Osteocyte (in vitro differentiated cells): ENCODE results near the gene TRMT13. TPM values are rescaled to one million over a fixed set of nuclear protein-coding genes. Genes with fewer than 3 reads are reported as not detected.

ENCODE experiments used
- DNase-seq: peaks from one replicate; pipeline ENCODE4 v3.0.0; 2021; ENCODE audit warnings: mixed read lengths; ENCODE audit not compliant: unreplicated experiment; ENCODE audit errors: extremely low spot score
- H3K27ac Mint-ChIP-seq: one replicate; pipeline ENCODE4 v1.8.0; 2021; ENCODE audit warnings: mild to moderate bottlenecking, mixed read lengths; ENCODE audit not compliant: unreplicated experiment
- H3K27me3 Mint-ChIP-seq: one replicate; pipeline ENCODE4 v1.8.0; 2021; ENCODE audit warnings: mixed read lengths; ENCODE audit not compliant: unreplicated experiment
- H3K36me3 Mint-ChIP-seq: one replicate; pipeline ENCODE4 v1.8.0; 2021; ENCODE audit warnings: mixed read lengths; ENCODE audit not compliant: unreplicated experiment
- H3K4me1 Mint-ChIP-seq: one replicate; pipeline ENCODE4 v1.8.0; 2021; ENCODE audit warnings: mixed read lengths; ENCODE audit not compliant: unreplicated experiment
- H3K4me3 Mint-ChIP-seq: one replicate; pipeline ENCODE4 v1.8.0; 2021; ENCODE audit warnings: mild to moderate bottlenecking, moderate library complexity, mixed read lengths; ENCODE audit not compliant: unreplicated experiment
- H3K9me3 Mint-ChIP-seq: one replicate; pipeline ENCODE4 v1.8.0; 2021; ENCODE audit warnings: mixed read lengths; ENCODE audit not compliant: unreplicated experiment
- long read RNA-seq: library from polyadenylated mRNA; unstranded; transcript quantifications from one replicate; pipeline ENCODE4 v2.0.0, GENCODE V29; 2021
- total RNA-seq: library from RNA; stranded (reverse); gene quantifications from 2 replicates; pipeline ENCODE4 v1.2.1, GENCODE V29; 2021
- TF ChIP-seq, protein P1 (sequence below): fragments of 200-600 bp; sonication (generic); IDR thresholded peaks from 2 replicates; pipeline ENCODE4 v1.5.0; 2021; ENCODE audit warnings: antibody characterized with exemption, mild to moderate bottlenecking, moderate library complexity

The TRMT13 gene
- 9.9 and 10.7 TPM in 2 replicates for total RNA-seq
- long read RNA-seq, transcript TRMT13-202 (11 exons, 3,129 nt) = major isoform, 15 of 46 reads
- long read RNA-seq, partial matches to known transcripts = 5 of 46 reads
- long read RNA-seq, other reads (novel, unspliced or antisense) = 24 of 46 reads

DNA sequence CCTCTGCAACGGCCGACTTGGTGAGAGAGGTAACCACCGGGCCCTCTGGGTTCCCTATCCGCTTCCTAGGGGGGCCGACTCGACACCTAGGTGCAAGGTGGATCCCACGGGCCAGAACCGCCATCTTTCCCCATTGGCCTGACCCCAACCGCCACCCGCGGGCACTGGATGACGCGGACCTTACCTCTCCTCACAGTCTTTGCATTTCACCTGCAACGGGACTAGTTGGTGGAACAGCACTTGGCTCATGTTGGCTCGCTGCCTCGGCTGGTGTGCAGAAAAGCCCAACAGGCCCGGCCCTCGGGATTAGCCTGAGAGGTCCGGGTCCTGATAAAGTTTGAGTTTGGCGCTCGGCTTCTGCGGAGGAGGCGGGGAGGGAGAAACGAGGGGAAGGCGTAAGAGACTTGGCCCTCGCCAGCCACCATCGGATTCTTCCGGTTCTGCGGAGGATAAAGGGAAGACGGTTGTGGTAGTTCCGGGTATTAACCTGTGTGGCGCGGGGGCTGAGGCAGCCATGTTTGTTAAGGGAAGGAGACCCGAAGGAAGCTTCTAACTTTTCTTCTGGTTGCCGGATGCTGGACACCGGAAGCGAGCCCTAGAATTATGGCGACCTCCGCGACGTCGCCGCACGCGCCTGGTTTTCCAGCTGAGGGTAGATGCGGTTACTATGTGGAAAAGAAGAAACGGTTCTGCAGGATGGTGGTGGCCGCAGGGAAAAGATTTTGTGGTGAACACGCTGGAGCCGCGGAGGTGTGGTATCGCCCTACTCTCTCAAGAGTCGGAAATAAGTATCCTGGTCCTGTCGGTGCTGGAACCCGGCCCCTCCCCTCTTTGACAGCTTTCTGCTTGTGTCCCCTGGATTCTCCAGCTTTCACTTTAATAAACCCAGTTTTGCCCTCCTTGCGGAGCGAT, at the start of gene TRMT13, which contains the start of gene SASS6:
TRMT13 (plus strand) TSS at position 598 of the 912 bp plus-strand sequence; CDS start at position 604, 6 bp downstream.
SASS6 (minus strand) TSS at position 365 of the 912 bp plus-strand sequence; CDS start at position 249, 116 bp downstream.
- peak; percentile 98 for DNase-seq
- peaks cover 1% of the 10 kb centered on the region for H3K36me3 Mint-ChIP-seq
- no peaks in the 10 kb centered on the region for H3K9me3 Mint-ChIP-seq
- peak within 1 kb of the TSS; percentile 92 for H3K27ac Mint-ChIP-seq
- TF ChIP-seq, protein P1, sequence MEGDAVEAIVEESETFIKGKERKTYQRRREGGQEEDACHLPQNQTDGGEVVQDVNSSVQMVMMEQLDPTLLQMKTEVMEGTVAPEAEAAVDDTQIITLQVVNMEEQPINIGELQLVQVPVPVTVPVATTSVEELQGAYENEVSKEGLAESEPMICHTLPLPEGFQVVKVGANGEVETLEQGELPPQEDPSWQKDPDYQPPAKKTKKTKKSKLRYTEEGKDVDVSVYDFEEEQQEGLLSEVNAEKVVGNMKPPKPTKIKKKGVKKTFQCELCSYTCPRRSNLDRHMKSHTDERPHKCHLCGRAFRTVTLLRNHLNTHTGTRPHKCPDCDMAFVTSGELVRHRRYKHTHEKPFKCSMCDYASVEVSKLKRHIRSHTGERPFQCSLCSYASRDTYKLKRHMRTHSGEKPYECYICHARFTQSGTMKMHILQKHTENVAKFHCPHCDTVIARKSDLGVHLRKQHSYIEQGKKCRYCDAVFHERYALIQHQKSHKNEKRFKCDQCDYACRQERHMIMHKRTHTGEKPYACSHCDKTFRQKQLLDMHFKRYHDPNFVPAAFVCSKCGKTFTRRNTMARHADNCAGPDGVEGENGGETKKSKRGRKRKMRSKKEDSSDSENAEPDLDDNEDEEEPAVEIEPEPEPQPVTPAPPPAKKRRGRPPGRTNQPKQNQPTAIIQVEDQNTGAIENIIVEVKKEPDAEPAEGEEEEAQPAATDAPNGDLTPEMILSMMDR = no peak
- peaks cover 29% of the 10 kb centered on the region for H3K4me1 Mint-ChIP-seq
- H3K4me3 Mint-ChIP-seq = peak within 1 kb of the TSS; percentile 98
- H3K27me3 Mint-ChIP-seq = no peaks in the 10 kb centered on the region

- no peak overlapping the region for H3K4me3 Mint-ChIP-seq
- TF ChIP-seq, protein P1 = no peak
- H3K36me3 Mint-ChIP-seq = peaks cover 8% of the 10 kb centered on the region
- no peak for DNase-seq
- no peaks in the 10 kb centered on the region for H3K27me3 Mint-ChIP-seq
- H3K27ac Mint-ChIP-seq = no peak overlapping the region
- H3K4me1 Mint-ChIP-seq = no peaks in the 10 kb centered on the region
- peaks cover 4% of the 10 kb centered on the region for H3K9me3 Mint-ChIP-seq
Observed at GRCh38 chr1:100087396-100087795, 45.6 kb upstream of the TRMT13 start.

DNA sequence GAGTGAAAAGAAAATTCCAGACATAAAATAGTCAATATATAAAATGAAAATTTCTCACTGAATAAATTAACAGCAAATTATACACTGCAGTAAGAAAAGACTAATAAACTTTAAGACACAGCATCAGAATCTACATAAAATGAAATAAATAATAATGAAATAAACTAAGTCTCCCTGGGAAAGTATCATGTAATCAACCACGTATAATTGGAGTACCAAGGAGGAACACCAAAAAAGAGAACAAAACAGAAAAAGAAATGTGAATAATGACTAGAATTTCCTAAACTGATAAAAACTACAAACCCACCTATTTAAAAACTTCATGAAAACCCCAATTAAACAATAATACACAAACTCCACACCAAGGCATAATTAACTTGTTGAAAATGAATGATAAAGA, 43.9 kb upstream of the TRMT13 start:
- DNase-seq = no peak
- Mint-ChIP-seq H3K4me3 (no peak overlapping the region), H3K27me3 (no peaks in the 10 kb centered on the region), H3K4me1 (no peaks in the 10 kb centered on the region), H3K36me3 (peaks cover 8% of the 10 kb centered on the region), H3K27ac (no peak overlapping the region), H3K9me3 (peaks cover 4% of the 10 kb centered on the region)
- TF ChIP-seq, protein P1 = no peak

DNA sequence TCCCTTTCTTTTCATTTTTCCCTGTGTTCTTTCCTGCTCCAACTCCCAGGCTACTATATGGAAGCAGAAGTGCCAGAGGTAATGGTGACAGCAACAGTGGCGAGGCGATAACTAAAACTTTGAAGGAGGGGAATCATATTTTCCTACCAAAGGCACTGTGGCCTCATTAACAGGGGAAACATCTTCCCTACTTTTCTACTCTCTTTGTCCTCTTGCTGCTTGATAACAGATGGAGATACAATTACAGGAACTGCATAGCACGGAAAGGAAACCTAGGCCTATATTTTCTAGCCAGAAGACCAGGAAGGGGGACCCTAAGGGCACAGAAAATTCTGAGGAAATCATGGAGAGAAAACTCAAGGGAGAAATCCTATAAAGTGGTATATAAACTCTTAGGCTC, 42.5 kb upstream of the TRMT13 start:
- no peak overlapping the region for H3K27ac Mint-ChIP-seq
- peaks cover 7% of the 10 kb centered on the region for H3K36me3 Mint-ChIP-seq
- TF ChIP-seq, protein P1 = no peak
- no peak overlapping the region for H3K4me3 Mint-ChIP-seq
- no peak for DNase-seq
- H3K4me1 Mint-ChIP-seq = no peaks in the 10 kb centered on the region
- no peaks in the 10 kb centered on the region for H3K27me3 Mint-ChIP-seq
- H3K9me3 Mint-ChIP-seq = peaks cover 4% of the 10 kb centered on the region

- DNase-seq = no peak
- peaks cover 5% of the 10 kb centered on the region for H3K9me3 Mint-ChIP-seq
- TF ChIP-seq, protein P1 = no peak
- H3K27ac Mint-ChIP-seq = no peak overlapping the region
- H3K4me3 Mint-ChIP-seq = no peak overlapping the region
- peaks cover 10% of the 10 kb centered on the region for H3K36me3 Mint-ChIP-seq
- no peaks in the 10 kb centered on the region for H3K27me3 Mint-ChIP-seq
- no peaks in the 10 kb centered on the region for H3K4me1 Mint-ChIP-seq
Observed at GRCh38 chr1:100100202-100100601, 32.8 kb upstream of the TRMT13 start.
